CD4-positive, alpha-beta T cell treated with Interleukin-12 subunit alpha and Interleukin-12 subunit beta, for 1 hour (primary cell): Measurements from ENCODE around the gene PPP1R14C.
"Not testable (repeated sequence)": the region's sequence is repeated elsewhere in the genome, so short reads cannot be mapped to it uniquely, and the experiment has no call there.

Experiments used
- DNase-seq: peaks from one replicate; pipeline ENCODE4 v3.0.0-alpha.2; 2020

Gene PPP1R14C, protein sequence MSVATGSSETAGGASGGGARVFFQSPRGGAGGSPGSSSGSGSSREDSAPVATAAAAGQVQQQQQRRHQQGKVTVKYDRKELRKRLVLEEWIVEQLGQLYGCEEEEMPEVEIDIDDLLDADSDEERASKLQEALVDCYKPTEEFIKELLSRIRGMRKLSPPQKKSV

DNA sequence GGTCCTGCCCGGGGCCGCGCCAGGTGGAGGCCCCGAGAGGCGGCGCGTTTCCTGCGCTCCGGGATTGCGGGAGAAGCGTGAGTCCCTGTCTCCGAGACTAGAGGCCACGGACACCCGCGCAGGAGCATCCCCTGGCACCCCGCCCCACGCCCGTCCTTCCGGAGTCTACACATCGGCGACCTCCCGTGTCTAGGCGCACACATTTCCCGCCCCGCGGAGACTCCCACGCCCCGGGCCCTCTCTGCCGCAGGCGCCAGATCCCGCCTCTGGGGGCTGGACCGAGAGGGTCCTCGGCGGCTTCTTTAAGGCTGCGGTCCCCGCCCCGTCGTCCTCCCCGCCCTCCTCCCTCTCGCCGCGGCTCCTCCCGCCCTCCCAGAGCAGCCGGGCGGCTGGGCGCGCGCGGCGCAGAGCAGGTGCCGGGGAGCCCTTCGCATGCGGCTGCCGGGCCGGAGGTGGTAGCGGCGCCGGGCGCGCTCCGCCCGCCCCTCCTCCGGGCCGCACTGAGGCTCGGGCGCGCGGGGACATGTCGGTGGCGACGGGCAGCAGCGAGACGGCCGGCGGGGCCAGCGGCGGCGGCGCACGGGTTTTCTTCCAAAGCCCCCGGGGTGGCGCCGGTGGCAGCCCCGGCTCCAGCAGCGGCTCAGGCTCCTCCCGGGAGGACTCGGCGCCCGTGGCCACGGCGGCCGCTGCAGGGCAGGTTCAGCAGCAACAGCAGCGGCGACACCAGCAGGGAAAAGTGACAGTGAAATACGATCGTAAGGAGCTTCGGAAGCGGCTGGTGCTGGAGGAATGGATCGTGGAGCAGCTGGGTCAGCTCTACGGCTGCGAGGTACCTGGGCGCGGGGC, at the start of gene PPP1R14C:
TSS of gene PPP1R14C (plus strand) at position 375 of the 846 bp plus-strand sequence. CDS start at position 524, 149 bp downstream.
- DNase-seq = peak; percentile 11

DNA sequence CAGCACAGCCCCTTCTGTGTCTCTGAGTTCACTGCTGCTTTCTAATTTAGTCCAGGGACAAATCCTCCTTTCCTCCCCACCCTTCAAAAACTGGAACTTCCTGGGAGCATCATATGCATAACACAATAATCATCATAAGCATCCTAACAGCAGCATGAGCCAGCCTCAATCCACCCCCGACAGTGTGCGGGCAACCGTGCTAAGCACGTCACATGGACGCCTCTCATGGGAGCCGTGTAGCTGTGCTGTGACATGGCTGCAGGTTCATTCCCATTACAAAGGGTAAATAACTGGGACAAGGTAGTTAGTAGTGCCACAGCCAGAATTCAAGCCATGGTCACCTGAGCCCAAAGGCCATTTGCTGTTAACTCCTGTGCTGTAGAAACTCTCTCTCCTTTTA, 49.4 kb upstream of the PPP1R14C start:
- DNase-seq = no peak

DNA sequence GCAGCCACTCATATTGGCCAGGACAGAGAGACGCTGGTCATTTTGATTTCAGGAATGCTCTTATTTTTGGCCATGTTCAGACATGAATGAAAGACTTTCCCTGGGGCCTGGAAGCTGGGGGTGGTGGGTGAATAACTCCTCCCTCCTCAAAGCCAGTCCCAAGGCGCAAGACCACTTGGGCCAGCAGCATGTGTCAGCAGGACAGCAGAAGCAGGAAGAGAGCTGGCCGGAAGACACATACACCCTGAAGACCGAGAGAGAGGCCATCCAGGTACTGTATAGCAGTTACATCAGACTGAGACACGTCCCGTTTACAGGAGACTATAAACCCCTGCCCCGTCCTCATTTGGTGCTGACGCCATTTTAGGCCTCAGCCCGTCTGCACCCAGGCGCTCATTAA, 44.7 kb upstream of the PPP1R14C start:
- DNase-seq = no peak

DNA sequence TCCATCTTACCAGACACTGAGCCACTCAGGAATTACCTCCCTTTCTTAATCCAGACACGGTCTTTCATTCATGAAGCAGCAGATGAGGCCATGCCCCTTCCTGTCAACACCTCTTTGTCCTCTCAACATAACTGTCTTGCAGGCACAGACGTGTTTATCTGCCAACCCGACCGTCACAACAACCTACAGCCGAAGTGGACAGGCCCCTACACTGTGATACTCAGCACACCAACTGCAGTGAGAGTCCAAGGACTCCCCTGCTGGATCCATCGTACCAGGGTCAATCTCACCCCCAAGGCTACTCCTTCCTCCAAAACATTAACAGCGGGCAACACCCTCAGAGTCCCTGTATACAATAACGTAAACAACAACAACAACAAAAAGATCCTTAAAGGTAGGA, 43.3 kb upstream of the PPP1R14C start:
- no peak for DNase-seq

DNA sequence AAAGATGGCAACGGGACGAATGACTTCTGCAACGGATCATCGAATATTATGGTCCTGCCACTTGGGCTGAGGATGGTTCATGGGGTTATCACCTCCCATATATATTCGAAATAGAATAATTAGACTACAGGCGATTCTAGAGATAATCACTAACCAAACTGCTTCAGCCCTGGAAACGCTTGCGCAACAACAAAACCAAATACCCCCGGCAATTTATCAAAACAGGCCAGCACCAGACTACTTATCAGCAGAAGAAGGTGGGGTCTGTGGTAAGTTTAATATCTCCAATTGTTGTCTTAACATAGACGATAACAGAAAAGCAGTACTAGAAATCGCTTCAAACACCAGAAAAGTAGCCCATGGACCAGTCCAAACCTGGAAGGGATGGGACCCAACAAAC, 42.9 kb upstream of the PPP1R14C start:
- no peak for DNase-seq

DNA sequence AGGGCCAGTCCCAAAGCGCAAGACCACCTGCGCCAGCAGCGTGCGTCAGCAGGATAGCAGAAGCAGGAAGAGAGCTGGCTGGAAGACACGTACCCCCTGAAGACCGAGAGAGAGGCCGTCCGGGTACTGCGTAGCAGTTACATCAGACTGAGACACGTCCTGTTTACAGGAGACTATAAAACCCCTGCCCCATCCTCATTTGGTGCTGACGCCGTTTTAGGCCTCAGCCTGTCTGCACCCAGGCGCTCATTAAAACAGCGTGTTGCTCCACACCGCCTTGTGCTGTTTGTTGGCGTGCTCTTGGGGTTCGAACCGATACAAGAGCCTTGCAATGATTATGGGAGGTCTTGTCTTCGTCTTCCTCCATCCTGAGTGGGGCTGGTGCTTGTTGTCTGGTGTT, 42.1 kb upstream of the PPP1R14C start:
- no peak for DNase-seq

DNA sequence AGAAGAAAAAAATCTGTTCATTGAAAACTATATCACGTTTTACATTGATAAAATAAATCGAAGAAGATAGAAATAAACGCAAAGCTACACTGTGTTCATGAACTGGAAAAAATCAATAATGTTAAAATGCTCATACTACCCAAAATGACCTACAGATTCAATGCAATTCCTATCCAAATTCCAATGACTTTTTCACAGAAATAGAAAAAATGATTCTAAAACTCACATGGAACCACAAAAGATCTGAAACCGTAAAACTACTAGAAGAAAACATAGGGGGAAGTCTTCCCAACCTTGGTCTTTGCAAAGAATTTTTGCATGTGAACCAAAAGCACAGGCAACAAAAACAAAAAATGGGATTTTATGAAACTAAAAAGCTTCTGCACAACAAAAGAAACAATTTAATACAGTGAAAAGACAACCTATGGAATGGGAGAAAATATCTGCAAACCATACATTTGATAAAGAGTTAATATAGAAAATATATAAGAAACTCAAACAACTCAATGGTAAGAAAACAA, 40.0 kb upstream of the PPP1R14C start:
- no peak for DNase-seq

DNA sequence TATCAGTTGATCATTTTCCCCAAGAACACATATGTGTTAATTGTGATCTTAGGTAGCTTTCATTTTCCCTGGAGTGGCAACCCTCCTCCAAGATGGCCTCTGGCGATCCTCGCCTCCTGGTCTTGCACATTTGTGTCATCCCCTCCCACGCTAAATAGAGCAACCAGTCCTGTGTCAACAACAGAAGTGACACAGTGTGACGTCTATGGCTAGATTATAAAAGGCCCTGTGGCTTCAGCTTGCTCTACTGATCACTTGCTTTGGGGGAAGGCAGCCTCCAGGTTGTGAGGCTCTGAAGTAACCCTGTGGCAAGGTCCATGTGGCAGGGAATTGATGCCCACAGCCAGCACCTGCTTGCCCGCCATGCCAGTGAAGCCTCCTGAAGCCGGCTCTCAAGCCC, 30.6 kb upstream of the PPP1R14C start:
- no peak for DNase-seq

DNA sequence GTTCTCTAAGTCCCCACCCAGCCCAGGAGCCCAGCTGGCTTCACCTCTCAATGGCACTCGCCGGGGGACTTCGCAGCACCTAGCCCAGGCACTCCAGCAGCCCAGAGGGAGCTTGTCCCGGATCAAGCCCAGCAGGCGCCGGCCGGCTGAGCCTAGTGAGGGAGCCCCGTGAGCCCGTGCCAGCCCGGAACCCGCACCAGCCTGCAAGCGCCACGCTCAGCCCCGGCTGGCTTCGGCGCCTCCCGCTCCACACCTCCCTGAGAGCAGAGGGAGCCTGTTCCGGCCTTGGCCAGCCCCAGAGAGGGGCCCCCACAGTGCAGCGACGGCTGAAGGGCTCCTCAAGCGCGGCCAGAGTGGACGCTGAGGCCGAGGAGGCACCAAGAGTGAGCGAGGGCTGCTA, 27.1 kb upstream of the PPP1R14C start:
- DNase-seq = no peak

DNA sequence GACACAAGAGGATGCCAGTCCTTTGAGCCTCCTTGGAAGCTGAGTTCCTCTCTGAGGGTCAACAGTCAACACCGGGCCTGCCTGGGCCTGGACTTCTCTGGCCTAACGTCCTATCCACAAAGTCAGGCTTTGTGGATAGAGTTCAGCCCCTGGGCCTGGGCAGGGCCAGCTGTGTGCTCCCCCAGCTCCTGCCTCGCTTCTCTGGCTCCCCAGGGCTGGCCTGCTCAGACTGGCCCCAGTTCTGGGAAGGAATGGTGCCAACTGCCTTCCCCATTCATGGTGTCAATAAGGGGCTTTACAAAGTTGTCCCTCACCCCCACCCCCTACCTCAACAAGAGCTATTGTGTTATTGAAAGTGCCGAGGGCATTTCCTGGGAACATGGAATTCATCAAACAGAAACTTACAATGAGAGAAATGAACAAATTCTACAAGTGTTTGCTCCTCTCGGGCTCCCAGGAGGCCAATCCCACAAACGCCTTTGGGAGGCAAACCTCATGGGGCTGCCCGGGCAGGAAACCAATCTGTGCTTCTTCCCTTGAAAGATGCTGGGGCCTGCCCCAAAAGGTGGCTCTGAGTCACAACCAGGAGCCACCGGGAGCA, 26.5 kb upstream of the PPP1R14C start:
- DNase-seq = no peak

DNA sequence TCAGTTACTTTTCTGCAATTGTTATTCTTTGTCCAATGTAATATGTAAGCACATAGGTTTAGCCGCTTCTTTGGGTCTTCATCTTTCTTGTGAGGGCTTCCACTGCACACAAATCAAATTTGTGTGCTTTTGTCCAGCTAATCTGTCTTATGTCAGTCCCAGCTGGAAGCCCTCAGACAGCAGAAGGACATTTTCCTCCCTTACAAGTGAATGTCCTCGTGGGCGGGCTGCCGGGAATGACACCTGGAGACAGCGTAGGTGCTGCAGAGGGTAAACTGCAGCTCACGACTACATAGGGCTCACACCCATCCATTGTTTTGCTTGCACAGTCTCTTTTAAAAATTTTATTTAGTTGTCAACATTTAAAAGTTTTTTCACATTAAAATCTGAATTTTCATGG, 24.6 kb upstream of the PPP1R14C start:
- DNase-seq = no peak

DNA sequence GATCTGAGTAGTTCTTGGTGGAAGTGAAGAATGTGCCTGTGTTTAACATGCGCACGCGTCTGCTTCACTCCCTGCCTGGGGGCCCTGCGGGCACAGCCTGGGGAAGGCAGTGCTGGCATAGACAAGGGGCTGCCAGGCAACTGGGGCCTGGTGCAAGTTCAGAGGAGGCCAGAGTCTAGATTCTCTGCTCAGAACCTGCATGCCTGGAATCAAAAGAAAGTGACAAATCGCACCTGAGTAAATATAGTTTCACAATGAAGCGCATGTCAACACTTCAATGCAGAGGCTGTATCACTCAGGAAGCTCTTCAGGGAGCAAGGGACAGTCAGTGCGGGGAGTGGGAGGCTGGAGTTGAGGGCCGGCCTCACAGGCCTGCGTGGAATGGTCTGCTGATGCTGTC, 24.2 kb upstream of the PPP1R14C start:
- no peak for DNase-seq

DNA sequence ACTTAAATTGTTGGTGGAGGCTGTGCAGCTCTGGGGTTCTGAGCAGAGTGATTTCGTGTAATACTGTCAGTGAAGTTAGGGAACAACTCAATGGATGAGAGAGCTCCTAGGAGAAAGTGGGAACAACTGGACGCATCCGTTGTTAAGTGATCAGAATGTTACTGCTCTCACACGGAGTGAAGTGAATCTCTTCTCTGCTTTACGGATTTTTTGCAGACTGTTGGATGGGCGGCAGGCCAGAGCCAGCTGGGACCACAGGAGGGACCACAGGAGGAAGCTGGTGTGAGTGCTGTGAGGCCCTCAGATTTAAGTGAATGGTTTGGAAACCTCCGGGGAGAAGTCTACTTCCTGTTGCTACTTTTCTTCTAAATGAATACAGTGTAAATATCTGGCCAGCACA, 23.7 kb upstream of the PPP1R14C start:
- no peak for DNase-seq

DNA sequence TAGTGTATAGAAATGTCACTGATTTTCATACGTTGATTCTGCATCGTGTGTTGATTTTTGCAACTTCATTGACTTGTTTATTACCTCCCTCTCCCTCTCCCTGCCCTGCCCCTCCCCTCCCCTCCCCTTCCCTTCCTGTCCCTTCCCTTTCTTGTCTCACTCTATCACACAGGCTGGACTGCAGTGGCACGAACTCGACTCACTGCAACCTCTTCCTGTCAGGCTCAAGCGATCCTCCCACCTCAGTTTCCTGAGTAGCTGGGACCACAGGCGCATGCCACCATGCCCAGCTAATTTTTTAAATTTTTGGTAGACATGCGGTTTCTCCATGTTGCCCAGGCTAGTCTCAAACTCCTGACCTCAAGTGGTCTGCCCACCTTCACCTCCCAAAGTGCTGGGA, 19.2 kb upstream of the PPP1R14C start:
- no peak for DNase-seq

DNA sequence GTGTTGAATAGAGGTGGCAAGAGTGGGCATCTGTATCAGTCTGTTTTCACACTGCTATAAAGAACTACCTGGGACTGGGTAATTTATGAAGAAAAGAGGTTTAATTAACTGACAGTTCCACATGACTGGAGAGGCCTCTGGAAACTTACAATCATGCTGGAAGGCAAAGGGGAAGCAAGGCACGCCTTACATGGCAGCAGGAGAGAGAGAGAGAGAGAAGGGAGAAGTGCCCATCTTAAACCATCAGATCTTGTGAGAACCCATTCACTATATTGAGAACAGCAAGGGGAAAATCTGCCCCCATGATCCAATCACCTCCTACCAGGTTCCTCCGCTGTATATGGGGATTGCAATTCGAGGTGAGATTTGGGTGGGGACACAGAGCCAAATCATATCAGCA, 18.6 kb upstream of the PPP1R14C start:
- no peak for DNase-seq

DNA sequence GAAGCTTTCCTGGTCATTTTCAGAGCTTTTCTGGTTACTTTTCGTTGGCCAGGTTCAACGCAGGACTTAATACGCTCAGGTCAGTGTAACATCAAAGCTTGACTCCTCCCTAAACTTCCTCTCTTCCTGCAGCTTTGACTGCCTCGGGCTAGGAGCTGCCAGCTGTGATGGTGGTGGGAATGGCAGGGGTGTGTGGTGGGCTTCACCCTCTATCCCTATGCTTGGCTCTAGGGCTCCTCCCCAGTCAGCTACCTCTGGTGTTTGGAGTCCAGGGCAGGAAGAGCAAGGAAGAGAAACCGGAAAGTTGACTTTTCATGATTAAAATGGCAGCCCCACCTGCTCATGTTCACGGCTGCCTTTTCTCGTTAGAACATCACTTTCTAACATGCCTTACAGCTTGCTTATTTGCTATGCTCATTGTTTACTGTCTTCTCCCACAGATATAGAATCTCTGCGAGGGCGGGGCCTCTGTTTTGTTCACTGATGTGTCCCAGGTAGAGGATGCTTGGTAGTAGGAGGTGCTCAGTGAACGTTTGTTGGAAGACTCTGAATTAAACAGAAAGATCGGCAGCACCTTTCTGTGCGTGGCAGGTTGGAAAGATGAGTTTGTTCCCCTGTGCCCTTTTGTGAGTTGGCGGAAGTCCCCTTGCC, 16.1 kb upstream of the PPP1R14C start:
- no peak for DNase-seq

DNA sequence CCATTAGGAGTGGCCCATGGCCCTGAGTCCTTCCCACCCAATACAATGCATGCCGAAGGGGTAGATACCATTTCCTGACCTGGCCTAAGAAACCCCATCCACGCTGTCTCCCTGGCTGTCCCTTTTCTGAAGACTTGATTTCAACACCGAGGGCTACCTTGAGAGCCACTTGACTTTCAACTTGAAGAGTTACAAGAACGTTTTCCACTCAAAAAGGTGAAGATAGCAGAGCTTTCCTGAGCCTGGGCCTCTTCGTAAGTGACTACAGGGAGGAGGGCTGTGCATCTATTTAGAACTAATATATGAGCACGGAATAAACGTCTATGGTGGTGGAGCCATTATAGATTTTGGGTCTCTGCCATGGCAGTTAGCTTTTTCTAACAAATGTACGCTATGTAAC, 14.4 kb upstream of the PPP1R14C start:
- no peak for DNase-seq

DNA sequence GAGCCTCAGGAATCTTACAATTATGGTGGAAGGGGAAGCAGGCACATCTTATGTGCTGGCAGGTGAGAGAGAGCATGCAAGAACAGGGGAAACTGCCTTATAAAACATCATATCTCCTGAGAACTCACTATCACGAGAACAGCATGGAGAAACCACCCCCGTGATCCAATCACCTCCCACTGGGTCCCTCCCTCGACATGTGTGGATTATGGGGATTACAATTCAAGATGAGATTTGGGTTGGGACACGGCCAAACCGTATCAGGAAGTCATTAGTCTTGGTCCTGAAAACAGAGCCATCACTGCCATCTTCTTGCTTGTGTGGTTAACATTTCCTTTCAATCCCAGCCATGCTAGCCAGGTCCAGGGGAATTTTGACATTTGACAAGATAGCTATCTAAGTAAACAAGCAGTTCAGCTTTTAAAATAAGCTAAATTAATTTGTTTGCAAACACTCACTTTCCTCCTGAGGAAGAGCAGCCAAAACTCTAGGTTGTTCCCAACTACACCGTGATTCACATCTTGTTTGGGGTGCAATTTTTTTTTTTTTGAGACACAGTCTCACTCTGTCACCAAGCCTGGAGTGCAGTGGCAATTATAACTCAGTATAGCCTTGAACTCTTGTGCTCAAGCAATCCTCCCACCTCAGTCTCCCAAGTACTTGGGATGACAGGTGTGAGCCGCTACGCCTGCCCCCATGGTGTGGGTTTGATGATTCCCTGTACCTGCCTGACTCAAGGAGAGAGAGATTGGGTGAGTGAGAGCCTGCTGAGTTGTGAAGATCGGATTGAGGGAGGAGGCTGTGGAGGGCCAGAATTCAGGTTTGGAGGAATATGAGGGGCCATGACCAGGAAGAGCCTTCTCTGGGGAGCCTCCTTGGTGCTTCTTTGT, 13.0 kb upstream of the PPP1R14C start:
- no peak for DNase-seq

DNA sequence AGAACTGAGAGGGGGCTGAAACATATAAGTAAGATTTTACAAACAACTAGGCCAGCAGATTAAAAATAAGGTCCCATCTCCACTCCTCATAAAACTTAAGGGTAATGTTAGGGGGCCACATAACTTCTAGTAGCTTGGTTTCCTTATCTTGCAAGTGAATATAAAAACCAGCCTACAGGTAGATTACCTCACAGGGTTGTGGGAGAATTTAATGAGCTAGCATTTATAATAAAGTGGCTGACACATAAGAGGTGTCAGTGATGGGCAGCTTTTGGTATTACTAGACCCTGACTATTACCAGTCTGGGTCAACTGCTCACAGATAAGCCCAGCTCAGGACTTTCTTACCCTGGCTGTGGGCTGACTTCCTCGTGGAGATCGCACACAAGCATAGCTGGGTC, 9.2 kb upstream of the PPP1R14C start:
- no peak for DNase-seq

DNA sequence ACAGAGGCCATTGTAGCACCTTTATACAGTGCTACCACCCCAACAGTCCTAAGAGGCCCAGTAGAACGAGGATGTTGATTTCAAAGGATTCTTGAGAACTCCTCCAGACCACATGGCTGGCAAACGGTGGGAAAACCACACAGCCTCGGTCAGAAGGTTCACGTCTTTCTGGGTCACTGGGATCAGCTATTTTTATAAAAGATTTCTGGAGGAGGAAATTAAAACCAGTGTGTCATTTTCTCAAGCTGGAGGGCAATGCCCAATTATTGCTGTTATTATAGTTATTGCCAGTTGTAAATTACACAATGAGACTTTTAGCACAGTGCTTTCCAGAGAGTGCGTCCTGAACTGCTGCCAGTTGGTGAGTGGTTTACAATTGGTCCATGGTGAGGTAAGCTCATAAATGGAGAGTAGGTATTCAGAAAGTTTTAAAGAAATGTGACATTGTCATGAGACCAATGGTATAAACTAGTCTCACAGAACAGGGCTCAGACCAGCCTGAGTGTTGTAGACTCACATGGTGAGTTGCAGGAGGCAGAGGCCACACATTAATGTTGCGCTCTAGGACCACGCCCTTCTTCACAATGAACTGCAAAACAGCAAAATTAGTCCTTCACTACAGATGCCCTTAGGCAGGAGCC, 8.4 kb upstream of the PPP1R14C start:
- DNase-seq = no peak

DNA sequence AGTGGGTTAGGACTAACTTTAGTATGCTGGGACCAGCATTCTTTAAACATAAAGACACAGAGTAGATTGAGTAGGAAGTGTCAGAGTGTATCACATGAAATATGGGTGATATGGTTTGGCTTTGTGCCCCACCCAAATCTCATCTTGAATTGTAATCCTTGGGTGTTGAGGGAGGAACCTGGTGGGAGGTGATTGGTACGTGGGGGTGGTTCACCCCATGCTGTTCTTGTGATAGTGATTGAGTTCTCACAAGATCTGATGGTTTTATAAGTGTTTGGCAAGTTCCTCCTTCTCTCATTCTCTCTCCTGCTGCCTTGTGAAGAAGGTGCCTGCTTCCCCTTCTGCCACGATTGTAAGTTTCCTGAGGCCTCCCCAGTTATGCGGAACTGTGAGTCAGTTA, 5.1 kb upstream of the PPP1R14C start:
- not testable (repeated sequence) for DNase-seq

DNA sequence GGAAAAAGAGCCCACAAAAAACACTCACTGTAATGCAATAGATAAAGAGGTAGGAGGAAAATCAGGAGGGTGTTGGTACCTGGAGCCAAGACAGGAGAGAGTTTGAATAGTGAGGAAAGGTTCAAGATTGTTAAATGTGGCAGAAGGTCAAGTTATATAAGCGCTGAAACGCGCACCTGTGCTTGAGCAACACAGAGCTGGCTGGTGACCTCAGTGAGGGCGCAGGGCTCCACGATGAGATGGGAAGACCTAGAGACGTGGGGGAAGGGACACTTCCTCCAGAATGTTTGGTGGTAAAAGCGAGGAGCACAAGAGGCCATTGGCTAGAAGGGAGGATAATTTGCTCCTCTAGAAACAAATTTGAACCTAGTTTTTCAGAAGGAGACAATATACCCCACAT, 4.2 kb upstream of the PPP1R14C start:
- DNase-seq = no peak
